NCI-H748 (cell line): ENCODE measurements around the gene ACSS3.

Experiments
- DNase-seq: peaks from one replicate; lab custom pipeline; 2025; ENCODE audit not compliant: unreplicated experiment; lab: John Stamatoyannopoulos, UW

ACSS3 gene

GRCh38 chr12:81288651-81289050 is 210.8 kb downstream of the ACSS3 start:
- no peak for DNase-seq

GRCh38 chr12:81294325-81295190 is 216.7 kb downstream of the ACSS3 start:
- no peak for DNase-seq

DNA sequence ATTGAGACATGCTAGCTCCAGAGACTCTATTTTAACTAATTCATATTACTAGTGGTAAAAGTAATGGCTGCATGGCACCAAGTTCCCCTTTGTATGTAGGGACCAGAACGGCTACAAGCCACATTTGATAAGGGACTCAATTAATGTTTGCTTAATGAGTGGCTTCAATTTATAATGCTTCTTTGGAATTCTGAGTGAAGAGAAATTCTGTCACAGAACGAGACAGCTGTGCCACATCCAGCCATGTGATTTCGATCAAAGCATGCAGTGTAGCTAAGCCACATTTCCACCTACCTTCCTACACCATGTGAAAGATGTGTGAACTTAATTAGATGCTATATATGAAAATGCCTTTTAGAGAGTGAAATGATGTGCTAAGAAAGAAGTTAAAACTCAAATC is 217.4 kb downstream of the ACSS3 start:
- DNase-seq: no peak

DNA sequence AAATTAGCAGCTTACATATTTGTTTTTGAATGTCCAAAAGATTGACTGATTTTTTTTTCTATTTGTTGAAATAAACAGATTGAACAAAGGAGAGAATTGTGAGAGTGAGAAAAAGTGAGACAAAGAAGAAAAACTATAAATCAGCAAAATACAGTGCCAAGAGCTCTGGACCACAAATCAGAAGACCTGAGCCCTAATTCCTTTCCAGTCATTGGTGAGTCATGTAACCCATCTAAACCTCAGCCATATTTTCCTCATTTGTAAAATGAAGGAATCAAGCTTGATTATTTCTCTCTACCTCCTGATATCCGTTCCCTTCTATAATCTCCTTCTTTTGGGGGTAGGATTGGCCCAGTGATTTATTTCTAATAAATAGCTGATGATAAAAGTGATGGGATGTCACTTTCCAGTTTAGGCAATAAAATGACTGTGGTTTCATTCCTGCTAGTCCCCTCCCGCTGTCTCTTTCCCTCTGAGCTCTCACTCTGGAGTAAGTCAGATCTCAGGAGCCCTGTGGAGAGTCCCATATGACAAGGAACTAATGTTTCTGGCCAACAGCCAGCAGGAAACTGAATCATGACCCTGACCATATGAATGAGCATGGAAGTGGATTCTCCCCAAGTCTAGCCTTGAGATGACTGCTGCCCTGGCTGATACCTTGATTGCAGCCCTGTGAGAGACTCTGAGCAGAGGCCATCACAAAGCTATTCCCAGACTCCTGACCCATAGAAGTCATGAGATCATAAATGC is 218.9 kb downstream of the ACSS3 start:
- DNase-seq: no peak

- DNase-seq: no peak
Measured at GRCh38 chr12:81297601-81298000, 219.7 kb downstream of the ACSS3 start.

DNA sequence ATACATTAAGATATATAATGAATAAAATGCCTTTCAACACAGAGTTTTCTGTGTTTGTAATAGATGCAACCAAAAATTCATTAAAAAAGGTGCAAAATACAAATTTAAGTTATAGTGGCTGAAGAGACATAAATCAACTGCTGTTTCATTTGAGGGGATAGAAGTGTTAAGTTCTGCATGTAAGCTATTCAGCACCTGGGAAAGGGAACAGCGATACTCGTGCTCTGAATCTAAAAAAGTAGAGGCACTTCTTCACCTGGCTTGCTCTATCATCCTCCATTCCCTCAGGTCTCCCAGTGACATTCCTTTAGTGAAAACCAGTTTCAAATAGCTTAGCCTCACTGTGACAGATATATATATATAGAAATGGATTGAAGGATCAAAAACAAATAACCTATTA is 222.6 kb downstream of the ACSS3 start:
- no peak for DNase-seq

GRCh38 chr12:81303935-81304334 is 226.1 kb downstream of the ACSS3 start:
- no peak for DNase-seq
